H9 (cell line): ENCODE results near the gene OLIG2. TPM values are rescaled to one million over a fixed set of nuclear protein-coding genes. Genes with fewer than 3 reads are reported as not detected.

Experiments used
- DNase-seq: peaks from one replicate; pipeline ENCODE4 v3.0.0-alpha.2; 2017
- H2AFZ ChIP-seq: one replicate; pipeline ENCODE4 v1.6.1; 2013; ENCODE audit warnings: mild to moderate bottlenecking, low read length, control low read depth, moderate library complexity
- H2AK5ac ChIP-seq: 2 replicates; pipeline ENCODE4 v1.6.1; 2013; ENCODE audit warnings: low read length, control low read depth, mixed read lengths; ENCODE audit not compliant: insufficient read length
- H2BK120ac ChIP-seq: one replicate; pipeline ENCODE4 v1.6.1; 2013; ENCODE audit warnings: low read depth, mild to moderate bottlenecking, low read length, control low read depth, inconsistent platforms; ENCODE audit not compliant: poor library complexity, severe bottlenecking
- H2BK12ac ChIP-seq: 2 replicates; pipeline ENCODE4 v1.6.1; 2013; ENCODE audit warnings: low read length, control low read depth, mixed read lengths, low read depth; ENCODE audit not compliant: insufficient read length
- H2BK15ac ChIP-seq: 2 replicates; pipeline ENCODE4 v1.6.1; 2013; ENCODE audit warnings: low read depth, low read length, control low read depth
- H2BK20ac ChIP-seq: one replicate; pipeline ENCODE4 v1.6.1; 2013; ENCODE audit warnings: low read depth, mild to moderate bottlenecking, low read length, control low read depth, inconsistent platforms; ENCODE audit not compliant: poor library complexity, severe bottlenecking
- H2BK5ac ChIP-seq: 2 replicates; pipeline ENCODE4 v1.6.1; 2013; ENCODE audit warnings: low read length, control low read depth, mixed read lengths; ENCODE audit not compliant: insufficient read length
- H3K14ac ChIP-seq: 2 replicates; pipeline ENCODE4 v1.6.1; 2013; ENCODE audit warnings: low read length, control low read depth; ENCODE audit not compliant: insufficient read depth
- H3K18ac ChIP-seq: 2 replicates; pipeline ENCODE4 v1.6.1; 2013; ENCODE audit warnings: low read depth, mild to moderate bottlenecking, mixed read lengths, low read length, control low read depth; ENCODE audit not compliant: insufficient read length
- H3K23ac ChIP-seq: 2 replicates; pipeline ENCODE4 v1.6.1; 2013; ENCODE audit warnings: low read length, control low read depth, mixed read lengths, low read depth; ENCODE audit not compliant: insufficient read length
- H3K23me2 ChIP-seq: 2 replicates; pipeline ENCODE4 v1.6.1; 2013; ENCODE audit warnings: low read depth, mild to moderate bottlenecking, mixed read lengths, low read length, control low read depth; ENCODE audit not compliant: insufficient read length, poor library complexity, severe bottlenecking
- H3K27ac ChIP-seq: 2 replicates; pipeline ENCODE4 v1.5.1; 2013; ENCODE audit warnings: low read length, control low read depth, mixed read lengths, low read depth; ENCODE audit not compliant: insufficient read length
- H3K27me3 ChIP-seq: 2 replicates; pipeline ENCODE4 v1.6.1; 2013; ENCODE audit warnings: low read length, control low read depth, inconsistent platforms; ENCODE audit not compliant: insufficient read depth
- H3K4ac ChIP-seq: 2 replicates; pipeline ENCODE4 v1.6.1; 2013; ENCODE audit warnings: low read depth, mild to moderate bottlenecking, control low read depth, inconsistent platforms, low read length, moderate library complexity
- H3K4me1 ChIP-seq: 2 replicates; pipeline ENCODE4 v1.6.1; 2013; ENCODE audit warnings: low read length, control low read depth, inconsistent platforms; ENCODE audit not compliant: insufficient read depth
- H3K4me2 ChIP-seq: 2 replicates; pipeline ENCODE4 v1.6.1; 2013; ENCODE audit warnings: low read length, control low read depth, mixed read lengths; ENCODE audit not compliant: insufficient read length, insufficient read depth
- H3K56ac ChIP-seq: 2 replicates; pipeline ENCODE4 v1.6.1; 2013; ENCODE audit warnings: low read depth, mild to moderate bottlenecking, mixed read lengths, low read length, control low read depth; ENCODE audit not compliant: insufficient read length
- H3K79me1 ChIP-seq: 2 replicates; pipeline ENCODE4 v1.6.1; 2013; ENCODE audit warnings: low read depth, mild to moderate bottlenecking, moderate library complexity, low read length, control low read depth, inconsistent platforms; ENCODE audit not compliant: insufficient read depth, poor library complexity, severe bottlenecking
- H3K79me2 ChIP-seq: 2 replicates; pipeline ENCODE4 v1.6.1; 2013; ENCODE audit warnings: low read length, control low read depth, inconsistent platforms; ENCODE audit not compliant: insufficient read depth
- H3K9ac ChIP-seq: 2 replicates; pipeline ENCODE4 v1.6.1; 2013; ENCODE audit warnings: low read length, control low read depth, mixed read lengths; ENCODE audit not compliant: insufficient read length; ENCODE audit errors: extremely low read depth
- H3K9me3 ChIP-seq: one replicate; pipeline ENCODE4 v1.6.1; 2013; ENCODE audit warnings: low read depth, low read length, inconsistent platforms; ENCODE audit not compliant: control insufficient read depth
- H3T11ph ChIP-seq: one replicate; pipeline ENCODE4 v1.6.1; 2013; ENCODE audit warnings: mild to moderate bottlenecking, low read length, control low read depth, inconsistent platforms
- H4K20me1 ChIP-seq: one replicate; pipeline ENCODE4 v1.6.1; 2013; ENCODE audit not compliant: control insufficient read depth, insufficient read length, insufficient read depth
- H4K5ac ChIP-seq: 2 replicates; pipeline ENCODE4 v1.6.1; 2013; ENCODE audit warnings: low read depth, mild to moderate bottlenecking, mixed read lengths, low read length, control low read depth; ENCODE audit not compliant: insufficient read length
- H4K8ac ChIP-seq: replicated peaks from 2 replicates; pipeline ENCODE4 v1.6.1; 2013; ENCODE audit warnings: low read length, control low read depth, mixed read lengths, low read depth; ENCODE audit not compliant: insufficient read length
- H4K91ac ChIP-seq: 2 replicates; pipeline ENCODE4 v1.6.1; 2013; ENCODE audit warnings: low read depth, mild to moderate bottlenecking, moderate library complexity, mixed read lengths, low read length, control low read depth; ENCODE audit not compliant: insufficient read length
- H3K27ac Mint-ChIP-seq, 3 experiments: 2 replicates in 2 of 3; 3 replicates in 1 of 3; pipeline ENCODE4 v1.8.0; 2020 to 2021; ENCODE audit warnings: mixed read lengths in 3 of 3, mild to moderate bottlenecking in 1 of 3, moderate library complexity in 1 of 3
- H3K27me3 Mint-ChIP-seq: 2 replicates; pipeline ENCODE4 v1.8.0; 2021; ENCODE audit warnings: low read depth, mild to moderate bottlenecking, moderate library complexity, mixed read lengths
- H3K36me3 Mint-ChIP-seq, 3 experiments: 2 replicates in 2 of 3; 3 replicates in 1 of 3; pipeline ENCODE4 v1.8.0; 2020 to 2021; ENCODE audit warnings: low read depth in 3 of 3, mixed read lengths in 3 of 3; ENCODE audit not compliant: insufficient read depth in 1 of 3
- H3K4me1 Mint-ChIP-seq, 2 experiments: 2 replicates each; pipeline ENCODE4 v1.8.0; 2020; ENCODE audit warnings: mixed read lengths in 2 of 2
- H3K4me3 Mint-ChIP-seq, 2 experiments: 2 replicates in 1 of 2; 3 replicates in 1 of 2; pipeline ENCODE4 v1.8.0; 2020 to 2021; ENCODE audit warnings: mild to moderate bottlenecking in 2 of 2, mixed read lengths in 2 of 2, moderate library complexity in 1 of 2
- H3K9me3 Mint-ChIP-seq, 2 experiments: 2 replicates in 1 of 2; 3 replicates in 1 of 2; pipeline ENCODE4 v1.8.0; 2020; ENCODE audit warnings: mild to moderate bottlenecking in 2 of 2, mixed read lengths in 2 of 2, moderate library complexity in 1 of 2
- CTCF ChIP-seq: fragments of 200-600 bp; sonication (generic); conservative IDR thresholded peaks from 3 replicates; pipeline ENCODE4 v1.8.0; 2021; ENCODE audit warnings: antibody characterized with exemption, mild to moderate bottlenecking
- WGBS: extraction: QIAGEN DNeasy Blood & Tissue Kit; methylation state at CpG from one replicate; pipeline ENCODE4 v1.1.7; 2013; ENCODE audit warnings: missing lambda C conversion rate, low lambda C conversion rate, mixed read lengths; ENCODE audit not compliant: insufficient read length; ENCODE audit errors: extremely low coverage; 5-methylcytosine and 5-hydroxymethylcytosine counted together
- total RNA-seq: library from RNA; stranded (reverse); gene quantifications from 2 replicates; pipeline ENCODE4 v1.2.1, GENCODE V29; 2021

The OLIG2 gene
- total RNA-seq, 1 experiment from 2014 or later, result 1.4 TPM

- Histone ChIP-seq H3K18ac (no peak overlapping the region), H4K91ac (no peak overlapping the region), H3K56ac (no peak overlapping the region), H3T11ph (no peak overlapping the region), H2AFZ (no peak overlapping the region), H2BK12ac (no peak overlapping the region), H4K8ac (no peak overlapping the region), H3K4me1 (no peaks in the 10 kb centered on the region), H3K27ac (no peak overlapping the region), H3K79me2 (no peaks in the 10 kb centered on the region), H3K9ac (no peak overlapping the region), H3K14ac (no peak overlapping the region), H2AK5ac (no peak overlapping the region), H3K4ac (no peak overlapping the region), H4K20me1 (no peaks in the 10 kb centered on the region), H3K79me1 (no peaks in the 10 kb centered on the region), H2BK20ac (no peak overlapping the region), H3K23ac (no peak overlapping the region), H2BK120ac (no peak overlapping the region), H3K23me2 (no peaks in the 10 kb centered on the region), H4K5ac (no peak overlapping the region), H2BK15ac (no peak overlapping the region), H3K4me2 (no peak overlapping the region), H3K9me3 (no peaks in the 10 kb centered on the region), H3K27me3 (no peaks in the 10 kb centered on the region; the same call in 1 of the 2 replicates), H2BK5ac (no peak overlapping the region)
- TF ChIP-seq CTCF, result no peak
- H3K4me3 Mint-ChIP-seq, result no peak overlapping the region
- H3K27ac Mint-ChIP-seq, result no peak overlapping the region
- DNase-seq, result no peak
- H3K36me3 Mint-ChIP-seq, result no peaks in the 10 kb centered on the region; a peak in 1 of 7 replicates
- no peaks in the 10 kb centered on the region for H3K9me3 Mint-ChIP-seq
- H3K27me3 Mint-ChIP-seq, result peaks cover 49% of the 10 kb centered on the region
- WGBS, result no CpG with 5 or more reads among the region's 5 CpGs
- H3K4me1 Mint-ChIP-seq, result no peaks in the 10 kb centered on the region; a peak in 1 of 4 replicates
Measured at GRCh38 chr21:33055991-33056390, 30.3 kb downstream of the OLIG2 start.
